K562 (cell line): ENCODE data around the gene SDC3. TPM values are rescaled to one million over a fixed set of nuclear protein-coding genes. Genes with fewer than 3 reads are reported as not detected.

ENCODE experiments used
- CBFA2T2 ChIP-seq: fragments of 450-650 bp; conservative IDR thresholded peaks from 2 replicates; pipeline ENCODE4 v1.6.1; 2017; ENCODE audit warnings: mild to moderate bottlenecking
- CHD4 ChIP-seq: fragments of 200-600 bp; sonication (generic); IDR thresholded peaks from 3 replicates; pipeline ENCODE4 v1.6.1; 2012; ENCODE audit warnings: low read depth, mild to moderate bottlenecking, mixed read lengths, low read length, inconsistent platforms; ENCODE audit not compliant: insufficient read depth, insufficient replicate concordance, poor library complexity, severe bottlenecking
- DDX20 ChIP-seq: fragments of 450-650 bp; IDR thresholded peaks from 2 replicates; pipeline ENCODE4 v1.6.1; 2016; ENCODE audit warnings: missing genetic modification characterization, low read depth, mild to moderate bottlenecking, missing compliant biosample characterization, moderate library complexity
- ELF4 ChIP-seq: fragments of 450-650 bp; formaldehyde crosslinking; IDR thresholded peaks from 2 replicates; pipeline ENCODE4 v1.4.0; 2022; ENCODE audit warnings: missing genetic modification characterization
- ERF ChIP-seq: fragments of 450-650 bp; formaldehyde crosslinking; IDR thresholded peaks from 2 replicates; pipeline ENCODE4 v1.4.0; 2020; ENCODE audit warnings: mild to moderate bottlenecking, mixed read lengths
- HES1 ChIP-seq: fragments of 450-650 bp; IDR thresholded peaks from 2 replicates; pipeline ENCODE4 v1.6.1; 2016; ENCODE audit warnings: low read depth, mild to moderate bottlenecking, moderate library complexity
- SMAD2 ChIP-seq: fragments of 150-350 bp; IDR thresholded peaks from 2 replicates; pipeline ENCODE4 v1.6.1; 2014; ENCODE audit warnings: low read depth, mild to moderate bottlenecking, low read length
- SMARCA4 ChIP-seq: fragments of 450-650 bp; IDR thresholded peaks from 2 replicates; pipeline ENCODE4 v1.6.1; 2016
- SRSF3 ChIP-seq: fragments of 200-400 bp; formaldehyde crosslinking; IDR thresholded peaks from 2 replicates; pipeline ENCODE4 v1.6.1; 2016; ENCODE audit warnings: mild to moderate bottlenecking, low read length, moderate library complexity; ENCODE audit not compliant: insufficient read depth
- YBX1 ChIP-seq: fragments of 450-650 bp; IDR thresholded peaks from 2 replicates; pipeline ENCODE4 v1.7.1; 2016; ENCODE audit warnings: mild to moderate bottlenecking
- ZNF318 ChIP-seq, 2 experiments: fragments of 450-650 bp; IDR thresholded peaks; 2 replicates each; pipeline ENCODE4 v1.6.1; 2016; ENCODE audit warnings: mild to moderate bottlenecking in 2 of 2, borderline replicate concordance in 1 of 2, low read depth in 1 of 2, moderate library complexity in 1 of 2
- polyA plus RNA-seq, 8 experiments: library from polyadenylated mRNA; depleted of rRNA in 4 of 8; stranded (reverse) in 5 of 8; unstranded in 3 of 8; fragments of >200 nt; fragmentation: Nextera tagmentation in 2 of 8; fragmentation: Illumina TruSeq in 1 of 8; extraction: Ambion mirVana in 2 of 8; extraction: Trizol in 1 of 8; gene quantifications; 2 replicates each; pipeline versions ENCODE4 v1.2.1 to v1.2.3, GENCODE V29; 2011 to 2014; ENCODE audit warnings: inconsistent platforms in 1 of 8, missing spikeins in 1 of 8
- total RNA-seq, 7 experiments: library from RNA; depleted of rRNA in 6 of 7; stranded (reverse); fragments of >200 nt in 6 of 7; fragmentation: Illumina TruSeq in 2 of 7; extraction: Trizol in 2 of 7; gene quantifications; 2 replicates each; pipeline versions ENCODE4 v1.2.1 to v1.2.3, GENCODE V29; 2011 to 2021; ENCODE audit warnings: low replicate concordance in 1 of 7
- TF ChIP-seq, protein P1 (sequence below): fragments of 450-650 bp; formaldehyde crosslinking; IDR thresholded peaks from 2 replicates; pipeline ENCODE4 v1.4.0; 2022; ENCODE audit warnings: missing genetic modification characterization

Gene SDC3
- total and polyA plus RNA-seq, 9 of the 15 experiments (the other 6 are each of a cell fraction or from before 2014, with no cell fraction given): 0.38 to 44.1 (median 12.1) TPM

DNA sequence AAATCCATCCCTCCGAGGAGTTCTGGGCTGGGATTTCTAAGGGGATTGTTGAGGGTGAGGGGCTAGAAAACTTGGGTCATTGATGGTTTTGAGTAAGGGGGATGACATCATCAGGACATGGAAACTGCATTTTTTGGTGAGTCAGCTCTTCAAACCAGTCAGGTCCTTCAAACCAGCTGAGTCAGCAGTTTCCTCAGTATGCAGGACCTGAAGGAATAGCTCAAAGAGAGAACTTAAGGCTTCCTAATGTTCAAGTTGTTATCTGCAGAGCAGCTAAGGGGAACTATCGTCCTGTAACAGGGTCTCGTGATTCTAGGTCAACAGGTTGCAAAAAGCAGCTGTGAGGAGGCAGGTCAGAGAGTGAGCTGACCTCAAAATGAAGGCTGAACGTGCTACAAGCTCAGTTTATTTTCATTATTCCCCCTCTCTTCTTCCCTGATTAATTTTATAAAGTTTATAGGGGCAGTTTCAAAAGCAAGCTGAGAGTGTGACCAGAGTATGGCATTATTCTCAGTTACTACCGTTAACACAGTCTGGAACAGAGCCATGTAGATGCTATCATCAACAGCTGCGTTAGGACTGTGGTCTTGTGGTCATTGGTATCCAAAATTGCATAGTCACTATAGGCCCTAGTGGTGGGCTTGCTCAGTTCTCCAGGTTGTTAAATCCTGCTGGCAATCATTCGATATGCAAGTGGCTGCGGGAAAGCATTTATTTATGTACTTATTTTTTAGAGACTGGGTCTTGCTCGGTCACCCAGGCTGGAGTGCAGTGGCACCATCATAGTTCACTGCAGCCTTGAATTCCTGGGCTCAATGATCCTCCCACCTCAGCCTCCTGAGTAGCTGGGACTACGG lies 10.7 kb upstream of the SDC3 start (continued):
- TF ChIP-seq DDX20 (tag) (peak; percentile 79; the same call in 1 of the 2 replicates), YBX1 (no peak), ZNF318 (IDR thresholded peaks at IDR 0.05; ENCODE audit: borderline replicate concordance in 1 of 2, low read depth in 1 of 2) (peak in 1 of 2 experiments; percentile 100; a peak in 3 of 4 replicates), CBFA2T2 (peak; percentile 81), ELF4 (CRISPR knock-in tag) (peak; percentile 10; the same call in 1 of the 2 replicates), SMAD2 (no peak), HES1 (peak; percentile 97), ERF (no peak), CHD4 (no peak), SMARCA4 (peak; percentile 94), SRSF3 (no peak)
- TF ChIP-seq, protein P1, sequence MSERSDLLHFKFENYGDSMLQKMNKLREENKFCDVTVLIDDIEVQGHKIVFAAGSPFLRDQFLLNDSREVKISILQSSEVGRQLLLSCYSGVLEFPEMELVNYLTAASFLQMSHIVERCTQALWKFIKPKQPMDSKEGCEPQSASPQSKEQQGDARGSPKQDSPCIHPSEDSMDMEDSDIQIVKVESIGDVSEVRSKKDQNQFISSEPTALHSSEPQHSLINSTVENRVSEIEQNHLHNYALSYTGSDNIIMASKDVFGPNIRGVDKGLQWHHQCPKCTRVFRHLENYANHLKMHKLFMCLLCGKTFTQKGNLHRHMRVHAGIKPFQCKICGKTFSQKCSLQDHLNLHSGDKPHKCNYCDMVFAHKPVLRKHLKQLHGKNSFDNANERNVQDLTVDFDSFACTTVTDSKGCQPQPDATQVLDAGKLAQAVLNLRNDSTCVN (CRISPR knock-in tag): no peak
